Superior temporal gyrus (tissue), 1 donor: ENCODE measurements around the gene PGPEP1.
"Not testable (repeated sequence)": the region's sequence is repeated elsewhere in the genome, so short reads cannot be mapped to it uniquely, and the experiment has no call there.

Source experiments
- DNase-seq: peaks from one replicate; pipeline ENCODE4 v3.0.0-alpha.2; 2016; ENCODE audit errors: extremely low spot score

Gene PGPEP1

GRCh38 chr19:18332917-18333530 is 7.4 kb upstream of the PGPEP1 start:
- no peak for DNase-seq

DNA sequence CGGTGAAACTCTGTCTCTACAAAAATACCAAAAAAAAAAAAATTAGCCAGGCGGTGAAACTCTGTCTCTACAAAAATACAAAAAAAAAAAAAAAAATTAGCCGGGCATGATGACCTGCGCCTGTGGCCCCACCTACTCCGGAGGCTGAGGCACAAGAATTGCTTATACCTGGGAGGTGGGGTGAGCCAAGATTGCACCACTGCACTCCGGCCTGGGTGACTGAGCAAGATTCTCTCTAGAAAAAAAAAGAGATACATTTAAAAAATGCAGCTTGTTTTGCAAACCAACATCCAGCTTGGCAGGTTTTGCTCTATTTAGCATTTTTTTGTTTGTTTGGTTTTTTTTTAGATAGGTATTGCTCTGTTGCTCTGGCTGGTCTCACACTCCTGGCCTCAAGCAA is 6.7 kb upstream of the PGPEP1 start:
- no peak for DNase-seq

DNA sequence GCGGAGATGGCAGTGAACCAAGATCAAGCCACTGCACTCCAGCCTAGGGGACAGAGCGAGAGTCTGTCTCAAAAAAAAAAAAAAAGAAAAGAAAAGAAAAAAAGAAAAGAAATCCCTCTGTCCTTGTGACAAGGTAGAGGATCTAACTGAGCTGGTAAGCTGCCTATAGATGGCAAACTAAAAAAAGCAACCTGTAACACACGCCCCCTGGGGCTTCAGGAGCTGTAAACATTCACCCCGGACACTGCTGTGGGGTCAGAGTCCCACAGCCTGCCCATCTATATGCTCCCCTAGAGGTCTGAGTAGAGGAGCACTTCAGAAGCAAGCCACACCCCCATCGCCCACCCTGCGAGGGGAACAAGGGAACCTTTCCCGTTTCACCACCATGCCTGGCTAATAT is 4.3 kb upstream of the PGPEP1 start:
- DNase-seq, result no peak

GRCh38 chr19:18338541-18338940 is 1.9 kb upstream of the PGPEP1 start:
- DNase-seq, result no peak

DNA sequence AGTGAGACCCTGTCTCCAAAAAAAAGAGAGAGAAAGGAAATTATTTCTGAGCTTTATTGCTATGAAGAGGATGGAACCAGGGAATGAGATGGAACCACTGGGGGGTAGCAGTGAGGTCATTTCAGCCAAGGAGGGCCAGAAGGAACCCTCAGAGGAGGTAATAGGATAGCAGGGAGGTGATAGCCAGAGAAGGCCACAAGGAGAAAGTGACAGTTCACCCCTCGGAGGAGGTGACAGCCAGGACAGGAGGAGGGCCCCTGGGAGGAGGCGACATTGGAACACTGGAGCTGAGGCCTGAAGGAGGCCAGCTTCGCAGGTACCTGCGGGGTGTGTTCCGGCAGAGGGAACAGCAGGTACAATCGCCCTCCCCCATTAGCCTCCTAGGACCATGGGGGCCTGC is 675 bp upstream of the PGPEP1 start:
- no peak for DNase-seq

DNA sequence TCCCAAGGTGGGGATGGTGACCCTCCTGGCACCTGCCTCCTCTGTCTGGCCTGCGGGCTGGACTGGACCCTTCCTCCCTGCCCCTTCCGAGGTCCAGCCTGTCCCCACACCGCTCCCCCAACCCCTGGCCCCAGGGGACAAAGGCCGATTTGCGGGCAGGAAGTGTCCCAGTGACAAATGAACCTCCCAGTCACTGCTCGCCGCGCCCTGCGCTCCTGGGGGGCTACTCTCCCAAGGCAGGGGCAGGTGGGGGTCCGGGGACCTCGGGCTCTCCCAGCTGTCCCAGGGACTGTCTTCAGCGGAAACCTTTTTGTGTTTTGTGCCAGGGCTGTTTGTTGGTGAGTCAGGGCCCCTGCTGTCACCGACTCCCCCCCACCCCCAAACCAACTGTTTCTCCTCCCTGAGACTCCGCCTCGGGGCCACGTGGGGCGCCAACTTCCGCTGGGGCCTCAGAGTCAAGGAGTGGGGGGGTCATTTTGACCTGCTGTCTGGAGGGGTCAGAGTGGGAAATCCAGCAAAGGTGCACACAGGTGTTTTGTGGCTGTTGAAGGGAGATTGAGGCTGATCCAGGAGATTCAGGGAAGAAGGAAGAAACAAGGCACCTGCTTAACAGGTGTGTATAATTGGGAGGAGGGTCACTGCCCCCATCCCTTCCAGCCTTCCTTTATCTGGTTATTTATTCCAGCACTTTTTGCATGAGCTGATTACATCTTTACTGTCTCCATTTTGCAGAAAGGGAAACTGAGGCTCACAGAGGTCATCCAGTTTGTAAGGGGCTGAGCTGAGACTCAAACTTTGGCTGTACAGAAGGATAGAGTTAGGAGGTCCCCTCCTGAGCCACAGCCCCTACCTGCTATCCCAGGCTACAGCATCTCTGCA is 831 bp downstream of the PGPEP1 start:
- no peak for DNase-seq

DNA sequence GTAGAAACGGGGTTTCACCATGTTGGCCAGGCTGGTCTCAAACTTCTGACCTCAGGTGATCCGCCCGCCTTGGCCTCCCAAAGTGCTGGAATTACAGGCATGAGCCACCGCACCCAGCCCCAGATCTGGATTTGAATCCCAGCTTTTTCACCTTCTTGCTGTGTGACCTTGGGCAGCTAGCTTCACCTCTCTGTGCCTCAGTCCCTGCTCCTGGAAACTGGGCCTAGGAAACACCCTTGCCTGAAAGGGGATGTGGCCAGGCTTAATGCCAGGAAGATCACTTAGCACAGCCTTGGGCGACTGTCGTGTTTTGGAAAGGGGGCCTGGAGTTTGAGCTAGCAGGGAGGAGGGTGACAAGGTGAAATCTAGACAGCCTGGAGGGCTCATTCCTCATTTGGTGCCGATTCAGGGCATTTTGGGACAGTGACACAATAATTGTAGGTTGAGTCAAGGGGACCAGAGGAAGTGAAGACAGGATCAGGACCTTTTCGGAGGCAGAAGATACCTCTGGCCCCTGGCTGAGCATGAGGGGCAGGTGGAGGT is 1.8 kb downstream of the PGPEP1 start:
- no peak for DNase-seq

DNA sequence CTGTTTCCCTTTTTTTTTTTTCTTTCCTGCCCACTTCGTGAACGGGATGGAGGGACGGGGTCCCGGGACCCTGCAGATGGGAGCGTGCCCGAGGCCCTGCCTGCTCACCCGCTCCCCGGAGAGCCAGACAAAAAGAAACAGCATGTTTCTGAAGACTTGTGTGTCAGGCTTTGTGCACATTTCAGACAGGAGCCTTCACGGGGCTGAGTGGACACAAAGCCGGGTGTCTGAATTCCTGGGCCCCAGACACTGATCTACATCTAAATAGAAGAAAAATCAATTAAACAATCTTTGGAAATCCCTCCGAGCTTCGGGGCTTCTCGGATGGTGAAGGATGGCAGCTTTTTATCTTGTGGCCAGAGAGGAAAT is 4.2 kb downstream of the PGPEP1 start:
- DNase-seq, result no peak

GRCh38 chr19:18345296-18345695 is 4.9 kb downstream of the PGPEP1 start:
- DNase-seq, result no peak

DNA sequence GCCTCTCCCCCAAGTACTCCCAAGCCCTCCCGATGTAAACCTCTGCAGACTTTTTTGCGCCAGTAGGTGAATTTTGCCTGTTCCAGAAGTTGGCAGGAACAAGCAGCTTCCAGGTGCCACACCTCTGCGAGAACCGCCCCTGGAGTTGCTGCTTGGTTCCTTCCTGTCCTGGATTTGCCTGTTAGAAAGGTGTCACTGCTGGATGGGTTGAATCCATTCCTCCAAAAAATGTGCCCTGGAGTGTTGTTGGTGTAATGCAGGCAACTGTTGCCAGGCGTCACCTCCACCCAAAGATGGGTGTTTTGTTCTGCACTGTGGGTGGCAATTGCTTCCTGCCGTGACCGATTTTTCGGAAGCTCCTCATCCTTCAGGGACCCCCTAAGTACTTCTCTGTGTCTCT is 5.7 kb downstream of the PGPEP1 start:
- DNase-seq, result no peak

DNA sequence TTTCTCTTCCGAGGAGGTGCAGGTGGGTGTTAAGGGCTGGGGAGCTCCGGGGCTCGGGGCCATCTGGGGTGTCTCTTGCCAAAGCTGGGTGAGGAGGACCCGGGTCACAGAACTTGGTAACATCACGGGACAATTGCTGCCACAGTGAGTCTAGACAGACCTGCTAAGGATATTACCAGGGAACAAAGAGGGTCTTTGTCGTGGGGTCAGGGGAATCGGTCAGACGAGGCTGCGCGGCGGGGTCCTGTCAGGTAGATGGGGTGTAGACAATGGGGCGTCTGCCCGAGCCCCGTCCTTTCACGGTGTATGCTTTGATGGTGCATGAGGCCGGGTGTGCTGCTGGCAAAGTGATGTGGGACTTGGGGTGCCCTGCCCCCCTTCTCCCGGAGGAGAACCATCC is 7.8 kb downstream of the PGPEP1 start:
- DNase-seq, result no peak

GRCh38 chr19:18348818-18349339 is 8.5 kb downstream of the PGPEP1 start:
- not testable (repeated sequence) for DNase-seq

GRCh38 chr19:18349524-18350128 is 9.2 kb downstream of the PGPEP1 start:
- DNase-seq, result peak; percentile 19

- no peak for DNase-seq
Observed at GRCh38 chr19:18350490-18350889, 10.1 kb downstream of the PGPEP1 start.

DNA sequence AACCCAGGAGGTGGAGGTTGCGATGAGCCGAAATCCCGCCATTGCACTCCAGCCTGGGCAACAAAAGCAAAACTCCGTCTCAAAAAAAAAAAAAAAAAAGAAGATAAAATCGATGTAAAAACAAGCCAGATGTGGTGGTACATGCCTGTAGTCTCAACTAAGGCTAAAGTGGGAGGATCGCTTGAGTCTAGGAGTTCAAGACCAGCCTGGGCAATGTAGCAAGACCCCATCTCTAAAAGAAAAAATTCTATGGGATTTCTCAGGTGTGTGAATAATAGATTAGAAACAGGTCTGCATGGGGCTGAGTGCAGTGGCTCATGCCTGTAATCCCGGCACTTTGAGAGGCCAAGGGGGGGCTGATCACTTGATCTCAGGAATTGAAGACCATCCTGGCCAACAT is 11.1 kb downstream of the PGPEP1 start:
- no peak for DNase-seq

DNA sequence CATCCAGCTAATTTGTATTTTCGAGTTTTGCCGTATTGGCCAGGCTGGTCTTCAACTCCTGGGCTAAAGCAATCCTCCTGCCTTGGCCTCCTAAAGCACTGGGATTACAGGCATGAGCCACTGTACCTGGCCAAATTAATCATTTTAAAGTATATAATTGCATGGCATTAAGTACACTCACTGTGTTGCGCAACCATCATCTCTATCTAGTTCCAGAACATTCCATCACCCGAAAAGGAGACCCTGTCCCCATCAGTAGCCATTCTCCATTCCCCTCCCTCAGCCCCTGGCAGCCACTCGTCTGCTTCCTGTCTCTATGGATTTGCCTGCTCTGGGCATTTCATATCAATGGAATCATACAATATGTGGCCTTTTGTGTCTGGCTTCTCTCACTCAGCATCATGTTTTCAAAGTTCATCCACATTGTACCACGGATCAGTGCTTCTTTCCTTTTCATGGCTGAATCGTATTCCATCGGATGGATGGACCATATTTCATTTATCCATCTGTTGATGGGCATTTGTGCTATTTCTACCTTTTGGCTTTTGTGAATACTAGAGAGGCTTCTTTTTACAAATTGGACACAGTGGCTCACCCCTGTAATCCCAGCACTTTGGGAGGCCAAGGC is 13.1 kb downstream of the PGPEP1 start:
- DNase-seq, result no peak

- not testable (repeated sequence) for DNase-seq
Observed at GRCh38 chr19:18354743-18355142, 14.3 kb downstream of the PGPEP1 start.

DNA sequence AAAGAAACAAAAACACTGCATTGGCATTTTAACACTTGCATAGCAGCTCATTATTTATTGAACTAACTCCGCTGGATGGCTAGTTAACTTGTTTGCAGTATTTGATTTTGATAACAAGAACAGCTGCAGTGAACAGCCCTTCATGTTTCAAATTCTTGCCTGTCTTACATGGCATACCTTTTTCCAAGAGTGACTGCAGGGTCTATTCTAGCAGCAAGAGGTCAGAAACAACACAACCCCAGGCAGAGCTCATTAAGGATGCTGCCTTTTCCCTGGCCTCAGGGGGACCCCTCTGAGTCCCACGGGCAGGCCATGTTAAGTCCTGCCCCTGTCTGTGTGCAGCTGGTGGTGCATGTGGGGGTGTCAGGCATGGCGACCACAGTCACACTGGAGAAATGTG is 16.6 kb downstream of the PGPEP1 start:
- no peak for DNase-seq

DNA sequence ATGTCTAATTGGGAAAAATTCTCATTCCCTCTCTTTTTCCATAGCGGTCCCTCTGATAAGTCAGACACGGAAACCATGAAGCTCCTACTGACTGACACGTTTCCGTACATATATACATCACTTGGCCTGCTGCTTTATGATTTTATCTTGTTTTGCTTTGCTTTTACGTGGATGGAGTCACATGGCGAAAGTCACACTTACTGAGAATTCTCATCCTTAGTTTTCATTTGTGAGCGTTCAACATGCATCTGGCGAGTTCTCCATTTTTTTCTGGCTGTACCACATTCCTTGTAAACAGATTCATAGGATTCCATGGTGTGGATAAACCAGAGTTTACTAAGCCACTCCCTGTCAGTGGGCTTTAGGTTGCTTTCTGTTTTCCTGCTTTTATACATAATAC is 21.2 kb downstream of the PGPEP1 start:
- DNase-seq, result no peak

- DNase-seq, result no peak
Observed at GRCh38 chr19:18362934-18363542, 22.6 kb downstream of the PGPEP1 start.

DNA sequence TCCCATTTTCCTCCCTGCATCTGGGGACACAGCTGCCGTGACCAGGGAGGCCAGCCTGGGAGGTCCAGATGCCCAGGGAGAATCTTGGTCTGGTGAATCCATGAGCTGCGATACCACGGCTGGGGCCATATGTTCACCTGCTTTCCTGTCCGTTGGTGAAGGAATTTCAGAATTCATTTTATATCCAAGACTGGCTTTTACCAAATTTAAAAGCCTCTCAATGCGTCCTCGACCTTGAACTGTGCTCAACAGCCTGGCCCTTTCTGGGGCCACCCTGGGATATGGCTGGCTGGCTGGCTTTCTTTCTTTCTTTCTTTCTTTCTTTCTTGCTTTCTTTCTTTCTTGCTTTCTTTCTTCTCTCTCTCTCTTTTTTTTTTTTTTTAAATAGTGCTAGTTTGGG is 23.4 kb downstream of the PGPEP1 start:
- DNase-seq, result no peak
